ENCODE results near the gene LHPP.

The LHPP gene

GRCh38 chr10:124589491-124590041 is 127.9 kb downstream of the LHPP start:
- POLR2A ChIA-PET = no interaction called here
- CTCF ChIA-PET = interaction anchor here (1.6 kb wide), 1 partner anchor 13 kb away, joined by 4 read pairs; no protein-coding TSS in a partner anchor
- no peak for DNase-seq (ENCODE audit: low read depth, low spot score)

GRCh38 chr10:124590216-124591122 is 128.8 kb downstream of the LHPP start:
- no peak for TF ChIP-seq CTCF (IDR thresholded peaks at IDR 0.05; ENCODE audit: insufficient read depth, low read length, missing control alignments)
- CTCF ChIA-PET = no interaction called here
- POLR2A ChIA-PET = no interaction called here
- H3K4me3 ChIP-seq (ENCODE audit: low read depth, low read length) = no peak overlapping the region
- no peak for DNase-seq (ENCODE audit: low read depth, low spot score)

More at GRCh38 chr10:124589491-124590041, 127.9 kb downstream of the LHPP start:
- no peak overlapping the region for H3K4me3 ChIP-seq (ENCODE audit: low read depth, low read length)
- no peak for TF ChIP-seq CTCF (IDR thresholded peaks at IDR 0.05; ENCODE audit: insufficient read depth, low read length, missing control alignments)

GRCh38 chr10:124591123-124591495 is 129.5 kb downstream of the LHPP start:
- DNase-seq (ENCODE audit: low read depth, low spot score) = no peak
- no peak for TF ChIP-seq CTCF (IDR thresholded peaks at IDR 0.05; ENCODE audit: insufficient read depth, low read length, missing control alignments)
- H3K4me3 ChIP-seq (ENCODE audit: low read depth, low read length) = no peak overlapping the region
- CTCF ChIA-PET = no interaction called here
- POLR2A ChIA-PET = no interaction called here

- POLR2A ChIA-PET = no interaction called here
- TF ChIP-seq CTCF (IDR thresholded peaks at IDR 0.05; ENCODE audit: insufficient read depth, low read length, missing control alignments) = no peak
- CTCF ChIA-PET = no interaction called here
- H3K4me3 ChIP-seq (ENCODE audit: low read depth, low read length) = no peak overlapping the region
- no peak for DNase-seq (ENCODE audit: low read depth, low spot score)
These were observed 130.5 kb downstream of the LHPP start for GRCh38 chr10:124592101-124592500.

GRCh38 chr10:124592736-124593430 is 131.3 kb downstream of the LHPP start:
- no peak for DNase-seq (ENCODE audit: low read depth, low spot score)
- ChIA-PET CTCF (no interaction called here), POLR2A (no interaction called here)
- no peak for TF ChIP-seq CTCF (IDR thresholded peaks at IDR 0.05; ENCODE audit: insufficient read depth, low read length, missing control alignments)
- no peak overlapping the region for H3K4me3 ChIP-seq (ENCODE audit: low read depth, low read length)

GRCh38 chr10:124593431-124593985 is 131.9 kb downstream of the LHPP start:
- CTCF ChIA-PET = no interaction called here
- POLR2A ChIA-PET = no interaction called here
- DNase-seq (ENCODE audit: low read depth, low spot score) = no peak
- no peak for TF ChIP-seq CTCF (IDR thresholded peaks at IDR 0.05; ENCODE audit: insufficient read depth, low read length, missing control alignments)
- H3K4me3 ChIP-seq (ENCODE audit: low read depth, low read length) = no peak overlapping the region
